ENCODE data around the gene DNAJC4.

DNAJC4 gene

GRCh38 chr11:64278576-64279190 lies 48.3 kb downstream of the DNAJC4 start:
- DNase-seq (ENCODE audit: low spot score), result no peak

- DNase-seq (ENCODE audit: low spot score), result no peak
Measured at GRCh38 chr11:64281957-64282770, 51.8 kb downstream of the DNAJC4 start.

- DNase-seq (ENCODE audit: low spot score), result no peak
Measured at GRCh38 chr11:64283092-64283491, 52.7 kb downstream of the DNAJC4 start.

Measured in germinal center (tissue), 1 donor.